KMS-11 (cell line): ENCODE data around the gene PDGFA.

ENCODE experiments used
- H2AFZ ChIP-seq: fragments of 200-600 bp; sonication (generic); 2 replicates; pipeline ENCODE4 v1.6.1; 2016; ENCODE audit warnings: antibody characterized with exemption, mixed run types, low read depth
- H3K27ac ChIP-seq: fragments of 200-600 bp; sonication (generic); 2 replicates; pipeline ENCODE4 v1.6.1; 2016; ENCODE audit warnings: mild to moderate bottlenecking, mixed run types
- H3K27me3 ChIP-seq: fragments of 200-600 bp; sonication (generic); 2 replicates; pipeline ENCODE4 v1.6.1; 2017; ENCODE audit warnings: mild to moderate bottlenecking, low read depth, mixed run types, moderate library complexity; ENCODE audit not compliant: insufficient read depth
- H3K36me3 ChIP-seq: fragments of 200-600 bp; sonication (generic); 2 replicates; pipeline ENCODE4 v1.6.1; 2017; ENCODE audit warnings: mild to moderate bottlenecking, mixed run types; ENCODE audit not compliant: insufficient read depth
- H3K4me1 ChIP-seq: fragments of 200-600 bp; sonication (generic); 2 replicates; pipeline ENCODE4 v1.6.1; 2016; ENCODE audit warnings: mild to moderate bottlenecking, low read depth, mixed run types; ENCODE audit not compliant: poor library complexity, severe bottlenecking
- H3K4me2 ChIP-seq: fragments of 200-600 bp; sonication (generic); 2 replicates; pipeline ENCODE4 v1.7.0; 2016; ENCODE audit warnings: mild to moderate bottlenecking, mixed run types
- H3K4me3 ChIP-seq: fragments of 200-600 bp; sonication (generic); IDR thresholded peaks from 2 replicates; pipeline ENCODE4 v1.6.1; 2017; ENCODE audit warnings: low read depth, low read length, mixed read lengths; ENCODE audit not compliant: insufficient read depth
- H3K79me2 ChIP-seq: fragments of 200-600 bp; sonication (generic); 2 replicates; pipeline ENCODE4 v1.6.1; 2016; ENCODE audit warnings: low read depth, mixed run types; ENCODE audit not compliant: insufficient read depth
- H3K9ac ChIP-seq: fragments of 200-600 bp; sonication (generic); 2 replicates; pipeline ENCODE4 v1.6.1; 2016; ENCODE audit warnings: mild to moderate bottlenecking, mixed run types
- H4K20me1 ChIP-seq: fragments of 200-600 bp; sonication (generic); 2 replicates; pipeline ENCODE4 v1.6.1; 2016; ENCODE audit warnings: mild to moderate bottlenecking, mixed run types; ENCODE audit not compliant: insufficient read depth
- CTCF ChIP-seq: fragments of 200-600 bp; sonication (generic); conservative IDR thresholded peaks from 2 replicates; pipeline ENCODE4 v1.6.1; 2017; ENCODE audit warnings: low read depth, mild to moderate bottlenecking, antibody characterized with exemption, low read length, moderate library complexity, mixed read lengths

The PDGFA gene

GRCh38 chr7:491958-492713 is 27.5 kb downstream of the PDGFA start:
- H2AFZ ChIP-seq: no peak overlapping the region
- H3K4me2 ChIP-seq: no peak overlapping the region
- H3K4me1 ChIP-seq: no peaks in the 10 kb centered on the region
- peaks cover 29% of the 10 kb centered on the region for H3K27me3 ChIP-seq
- H4K20me1 ChIP-seq: no peaks in the 10 kb centered on the region
- no peak overlapping the region for H3K27ac ChIP-seq
- no peak overlapping the region for H3K4me3 ChIP-seq
- no peaks in the 10 kb centered on the region for H3K36me3 ChIP-seq
- TF ChIP-seq CTCF: no peak
- H3K79me2 ChIP-seq: no peaks in the 10 kb centered on the region
- no peak overlapping the region for H3K9ac ChIP-seq

- Histone ChIP-seq H3K27me3 (peaks cover 32% of the 10 kb centered on the region), H3K27ac (no peak overlapping the region), H3K79me2 (no peaks in the 10 kb centered on the region), H2AFZ (no peak overlapping the region), H3K4me3 (no peak overlapping the region), H3K4me1 (no peaks in the 10 kb centered on the region), H4K20me1 (no peaks in the 10 kb centered on the region), H3K4me2 (no peak overlapping the region), H3K9ac (no peak overlapping the region), H3K36me3 (no peaks in the 10 kb centered on the region)
- TF ChIP-seq CTCF: no peak
Measured at GRCh38 chr7:491292-491957, 28.2 kb downstream of the PDGFA start.

- Histone ChIP-seq H2AFZ (no peak overlapping the region), H3K27ac (no peak overlapping the region), H3K4me2 (no peak overlapping the region), H3K27me3 (peaks cover 33% of the 10 kb centered on the region), H3K4me3 (no peak overlapping the region), H3K36me3 (no peaks in the 10 kb centered on the region), H3K79me2 (no peaks in the 10 kb centered on the region), H4K20me1 (no peaks in the 10 kb centered on the region), H3K4me1 (no peaks in the 10 kb centered on the region), H3K9ac (no peak overlapping the region)
- TF ChIP-seq CTCF: no peak
Measured at GRCh38 chr7:490461-491291, 29.0 kb downstream of the PDGFA start.

- H3K27ac ChIP-seq: no peak overlapping the region
- H3K4me2 ChIP-seq: no peak overlapping the region
- H4K20me1 ChIP-seq: no peaks in the 10 kb centered on the region
- H3K27me3 ChIP-seq: peaks cover 30% of the 10 kb centered on the region
- H3K4me3 ChIP-seq: no peak overlapping the region
- H2AFZ ChIP-seq: no peak overlapping the region
- no peak overlapping the region for H3K9ac ChIP-seq
- no peaks in the 10 kb centered on the region for H3K79me2 ChIP-seq
- no peaks in the 10 kb centered on the region for H3K36me3 ChIP-seq
- no peak for TF ChIP-seq CTCF
- H3K4me1 ChIP-seq: no peaks in the 10 kb centered on the region
Measured at GRCh38 chr7:489876-490275, 29.8 kb downstream of the PDGFA start.
